LNCaP clone FGC (cell line): ENCODE data around the gene FBXO28.

ENCODE experiments used
- DNase-seq: peaks from one replicate; pipeline ENCODE4 v3.0.0-alpha.2; 2011; ENCODE audit warnings: low read depth
- H3K4me3 ChIP-seq: 2 replicates; pipeline ENCODE4 v1.5.1; 2011; ENCODE audit warnings: mild to moderate bottlenecking, low read depth, low read length, control low read depth
- TF ChIP-seq, protein P1 (sequence below): IDR thresholded peaks from 2 replicates; pipeline ENCODE4 v1.5.1; 2012; ENCODE audit warnings: mild to moderate bottlenecking; ENCODE audit not compliant: control insufficient read depth, insufficient read depth; ENCODE audit errors: extremely low read depth

Gene FBXO28

DNA sequence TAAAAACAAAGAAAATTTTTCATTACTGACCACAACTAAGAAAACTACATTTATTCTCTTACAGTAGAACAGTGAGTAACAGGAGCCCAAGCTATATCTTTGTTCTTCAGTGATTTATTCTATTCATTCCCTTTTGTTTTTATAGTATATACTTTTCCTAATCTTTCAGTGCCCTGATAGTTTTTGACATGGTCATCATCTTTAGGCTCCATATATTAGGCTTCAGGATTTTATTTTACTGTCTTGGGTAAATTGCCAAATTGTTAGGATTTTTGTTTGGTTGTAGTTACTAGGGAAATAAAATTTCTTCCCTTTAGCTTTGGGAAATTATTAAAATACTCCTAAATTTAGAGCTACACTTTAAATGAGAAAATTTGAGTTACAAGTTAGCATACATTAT is 10.3 kb downstream of the FBXO28 start:
- DNase-seq, result no peak
- TF ChIP-seq, protein P1, sequence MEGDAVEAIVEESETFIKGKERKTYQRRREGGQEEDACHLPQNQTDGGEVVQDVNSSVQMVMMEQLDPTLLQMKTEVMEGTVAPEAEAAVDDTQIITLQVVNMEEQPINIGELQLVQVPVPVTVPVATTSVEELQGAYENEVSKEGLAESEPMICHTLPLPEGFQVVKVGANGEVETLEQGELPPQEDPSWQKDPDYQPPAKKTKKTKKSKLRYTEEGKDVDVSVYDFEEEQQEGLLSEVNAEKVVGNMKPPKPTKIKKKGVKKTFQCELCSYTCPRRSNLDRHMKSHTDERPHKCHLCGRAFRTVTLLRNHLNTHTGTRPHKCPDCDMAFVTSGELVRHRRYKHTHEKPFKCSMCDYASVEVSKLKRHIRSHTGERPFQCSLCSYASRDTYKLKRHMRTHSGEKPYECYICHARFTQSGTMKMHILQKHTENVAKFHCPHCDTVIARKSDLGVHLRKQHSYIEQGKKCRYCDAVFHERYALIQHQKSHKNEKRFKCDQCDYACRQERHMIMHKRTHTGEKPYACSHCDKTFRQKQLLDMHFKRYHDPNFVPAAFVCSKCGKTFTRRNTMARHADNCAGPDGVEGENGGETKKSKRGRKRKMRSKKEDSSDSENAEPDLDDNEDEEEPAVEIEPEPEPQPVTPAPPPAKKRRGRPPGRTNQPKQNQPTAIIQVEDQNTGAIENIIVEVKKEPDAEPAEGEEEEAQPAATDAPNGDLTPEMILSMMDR, result no peak
- no peak overlapping the region for H3K4me3 ChIP-seq

DNA sequence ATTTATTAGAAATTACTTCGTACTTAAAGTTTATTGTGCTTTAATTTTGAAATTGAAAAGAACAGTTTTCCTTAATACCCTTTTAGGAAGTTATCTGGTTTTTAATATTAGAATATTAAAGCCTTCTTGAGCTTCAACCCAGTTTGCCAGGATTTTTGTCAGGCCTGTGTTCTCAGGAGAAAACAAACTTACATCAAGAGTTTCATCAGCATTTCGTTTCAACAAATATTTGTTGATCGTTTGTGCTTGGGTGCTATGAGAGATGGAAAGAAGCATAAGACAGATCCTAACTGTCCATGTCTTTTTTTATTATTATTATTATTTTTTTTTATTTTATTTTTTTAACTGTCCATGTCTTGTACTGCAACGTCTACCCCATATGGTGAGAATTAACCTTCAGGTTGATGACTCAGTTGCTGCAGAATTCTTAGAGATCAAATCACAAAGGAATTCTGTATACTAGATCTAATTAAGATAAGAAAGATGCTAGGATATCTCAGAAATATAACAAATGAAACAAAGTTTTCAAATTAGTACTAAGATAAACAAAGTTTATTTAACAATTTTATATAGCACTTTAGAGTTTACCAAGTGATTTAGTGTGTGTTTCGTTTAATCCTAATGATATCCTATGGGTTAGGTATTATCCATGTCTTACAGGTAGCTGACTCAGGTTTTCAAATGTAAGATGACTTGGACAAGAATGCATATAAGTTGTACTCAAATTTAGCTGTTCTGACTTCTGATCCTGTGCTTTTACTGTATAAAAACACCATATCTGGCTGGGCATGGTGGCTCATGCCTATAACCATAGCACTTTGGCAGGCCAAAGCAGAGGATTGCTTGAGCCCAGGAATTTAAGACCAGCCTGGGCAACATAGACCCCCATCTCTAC is 14.3 kb downstream of the FBXO28 start:
- DNase-seq, result no peak
- H3K4me3 ChIP-seq, result no peak overlapping the region
- TF ChIP-seq, protein P1, result no peak

DNA sequence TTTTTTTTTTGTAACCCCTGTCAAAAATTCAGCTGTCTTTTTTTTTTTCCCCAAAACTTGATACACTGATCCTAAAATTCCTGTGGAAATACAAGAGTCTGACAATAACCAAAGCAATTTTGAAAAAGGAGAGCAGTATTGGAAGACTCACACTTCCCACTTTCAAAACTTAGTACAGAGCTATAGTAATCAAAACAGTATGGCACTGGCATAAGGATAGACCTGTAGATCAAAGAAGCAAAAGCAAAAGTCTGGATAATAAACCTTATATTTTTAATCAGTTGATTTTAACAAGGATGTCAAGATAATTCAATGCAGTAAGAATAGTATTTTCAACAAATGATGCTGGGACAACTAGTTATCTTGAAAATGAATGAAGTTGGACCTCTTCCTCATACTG is 17.3 kb downstream of the FBXO28 start:
- no peak for DNase-seq
- TF ChIP-seq, protein P1, result no peak
- no peak overlapping the region for H3K4me3 ChIP-seq

DNA sequence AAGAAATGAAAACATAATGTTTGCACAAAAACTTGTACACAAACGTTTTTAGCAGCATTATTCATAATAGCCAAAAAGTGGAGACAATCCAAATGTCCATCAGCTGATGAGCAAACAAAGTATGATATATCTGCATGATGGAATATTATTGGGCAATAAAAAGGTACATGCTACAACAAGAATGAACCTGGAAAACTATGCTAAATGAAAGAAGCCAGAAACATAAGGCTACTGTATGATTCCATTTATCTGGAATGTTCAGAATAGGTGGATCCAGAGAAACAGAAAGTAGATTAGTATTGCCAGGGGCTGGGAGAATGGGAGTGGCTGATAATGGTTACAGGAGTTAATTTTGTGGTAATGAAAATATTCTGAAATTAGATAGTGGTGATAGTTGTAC is 19.0 kb downstream of the FBXO28 start:
- DNase-seq, result peak; percentile 92

DNA sequence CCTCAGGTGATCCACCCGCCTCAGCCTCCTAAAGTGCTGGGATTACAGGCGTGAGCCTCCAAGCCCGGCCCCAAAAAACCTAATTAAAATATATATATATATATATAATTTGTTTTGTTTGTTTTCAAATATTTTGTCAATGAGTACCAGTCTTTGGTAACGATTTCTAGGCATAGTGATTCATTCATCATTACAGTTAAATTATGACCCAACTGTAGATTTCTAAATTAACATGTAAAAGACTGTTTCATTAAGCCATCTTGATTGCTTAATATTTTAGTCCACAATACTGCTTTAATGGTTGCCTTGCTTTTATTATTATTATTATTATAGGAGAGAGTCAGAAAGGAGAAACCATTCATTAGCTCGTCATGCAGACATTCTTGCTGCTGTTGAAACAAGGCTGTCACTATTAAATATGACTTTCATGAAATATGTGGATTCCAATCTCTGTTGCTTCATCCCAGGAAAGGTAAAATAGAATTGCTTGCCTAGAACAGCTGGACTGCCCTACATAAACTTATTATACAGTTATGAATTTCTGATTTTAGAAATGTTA is 19.9 kb downstream of the FBXO28 start:
- TF ChIP-seq, protein P1, result no peak
- DNase-seq, result no peak
- no peak overlapping the region for H3K4me3 ChIP-seq

More for the DNA sequence above, 19.0 kb downstream of the FBXO28 start:
- TF ChIP-seq, protein P1, result no peak
- no peak overlapping the region for H3K4me3 ChIP-seq

DNA sequence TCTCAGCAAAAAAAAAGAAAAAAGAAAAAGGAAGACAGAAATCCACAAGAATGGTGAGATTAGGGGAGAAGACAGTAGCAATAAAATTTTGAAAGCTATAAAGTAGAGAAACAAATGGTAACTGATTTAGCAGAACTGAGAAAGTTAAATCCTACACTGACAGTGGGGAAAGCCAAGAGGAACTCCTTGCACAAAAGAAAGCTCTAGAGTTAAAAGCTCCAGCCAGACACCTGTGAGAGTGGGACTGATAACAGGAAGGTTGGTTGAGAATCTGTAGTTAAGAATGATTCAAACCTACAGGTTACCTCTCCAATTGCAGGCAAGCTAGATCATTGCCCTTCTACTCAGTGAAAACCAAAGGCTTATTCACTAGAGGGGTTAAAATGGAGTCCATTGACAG is 23.6 kb downstream of the FBXO28 start:
- no peak overlapping the region for H3K4me3 ChIP-seq
- TF ChIP-seq, protein P1, result no peak
- no peak for DNase-seq
